DMS53 treated with DMSO at 0.1 percent for 48 hours (cell line): ENCODE results near the gene FGF1.

Experiments used
- DNase-seq: peaks from one replicate; lab custom pipeline; 2025; ENCODE audit not compliant: unreplicated experiment; lab: John Stamatoyannopoulos, UW

The FGF1 gene

GRCh38 chr5:142697356-142698255 is 11.7 kb upstream of the FGF1 start:
- DNase-seq, result no peak

- DNase-seq, result no peak
These were observed 10.5 kb upstream of the FGF1 start for GRCh38 chr5:142696379-142696778.

GRCh38 chr5:142694092-142694856 is 8.4 kb upstream of the FGF1 start:
- DNase-seq, result no peak

- no peak for DNase-seq
These were observed 6.5 kb upstream of the FGF1 start for GRCh38 chr5:142692321-142692894.

- peak; percentile 50 for DNase-seq
These were observed 4.8 kb upstream of the FGF1 start for GRCh38 chr5:142690667-142691066.

GRCh38 chr5:142689081-142689480 is 3.2 kb upstream of the FGF1 start:
- DNase-seq, result no peak

- no peak for DNase-seq
These were observed 2.5 kb upstream of the FGF1 start for GRCh38 chr5:142688281-142688989.

GRCh38 chr5:142686968-142687367 is 1.1 kb upstream of the FGF1 start:
- DNase-seq, result no peak

GRCh38 chr5:142686210-142686734 is 382 bp upstream of the FGF1 start:
- no peak for DNase-seq

- no peak for DNase-seq
These were observed 1.3 kb downstream of the FGF1 start for GRCh38 chr5:142684508-142685041.

- no peak for DNase-seq
These were observed 1.9 kb downstream of the FGF1 start for GRCh38 chr5:142683881-142684505.

GRCh38 chr5:142683116-142683515 is 2.8 kb downstream of the FGF1 start:
- no peak for DNase-seq

GRCh38 chr5:142680605-142681259 is 5.2 kb downstream of the FGF1 start:
- DNase-seq, result peak; percentile 97

- DNase-seq, result no peak
These were observed 6.1 kb downstream of the FGF1 start for GRCh38 chr5:142679744-142680143.

- DNase-seq, result no peak
These were observed 7.4 kb downstream of the FGF1 start for GRCh38 chr5:142678529-142678928.

- DNase-seq, result no peak
These were observed 8.7 kb downstream of the FGF1 start for GRCh38 chr5:142677198-142677597.

GRCh38 chr5:142676318-142676717 is 9.6 kb downstream of the FGF1 start:
- no peak for DNase-seq

GRCh38 chr5:142674531-142675469 is 11.1 kb downstream of the FGF1 start:
- DNase-seq, result no peak

GRCh38 chr5:142671801-142672200 is 14.1 kb downstream of the FGF1 start:
- DNase-seq, result no peak
